HG02798 (cell line): ENCODE data around the gene FGFBP2.

Experiments
- ATAC-seq: cut with Tn5 transposase; IDR thresholded peaks from one replicate; pipeline ENCODE4 v1.9.1; 2021; ENCODE audit warnings: mild to moderate bottlenecking; ENCODE audit not compliant: unreplicated experiment, poor library complexity

The FGFBP2 gene, protein sequence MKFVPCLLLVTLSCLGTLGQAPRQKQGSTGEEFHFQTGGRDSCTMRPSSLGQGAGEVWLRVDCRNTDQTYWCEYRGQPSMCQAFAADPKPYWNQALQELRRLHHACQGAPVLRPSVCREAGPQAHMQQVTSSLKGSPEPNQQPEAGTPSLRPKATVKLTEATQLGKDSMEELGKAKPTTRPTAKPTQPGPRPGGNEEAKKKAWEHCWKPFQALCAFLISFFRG

DNA sequence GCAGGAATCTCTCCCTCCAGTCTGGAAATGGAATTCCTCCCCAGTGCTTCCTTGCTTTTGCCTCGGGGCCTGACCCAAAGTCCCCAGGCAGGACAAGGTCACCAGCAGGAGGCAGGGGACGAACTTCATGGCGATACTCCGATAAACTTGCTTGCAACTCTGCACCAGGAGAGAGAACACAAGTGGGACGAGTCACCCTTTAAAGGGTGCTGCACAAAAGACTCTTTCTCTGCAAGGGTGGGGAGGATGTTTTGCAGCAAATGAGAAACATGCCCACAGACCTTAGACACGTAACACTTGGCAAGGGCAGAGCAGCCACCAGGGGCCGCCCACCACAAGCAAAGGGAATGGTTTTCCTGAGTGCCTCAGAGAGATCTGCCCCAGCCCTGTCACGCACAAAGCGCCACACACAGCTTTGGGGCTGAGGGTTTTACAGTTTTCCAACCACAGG lies at the start of gene FGFBP2:
FGFBP2 (minus strand) TSS at position 175 of the 451 bp plus-strand sequence; CDS start at position 129, 46 bp downstream.
- ATAC-seq = peak; percentile 58

DNA sequence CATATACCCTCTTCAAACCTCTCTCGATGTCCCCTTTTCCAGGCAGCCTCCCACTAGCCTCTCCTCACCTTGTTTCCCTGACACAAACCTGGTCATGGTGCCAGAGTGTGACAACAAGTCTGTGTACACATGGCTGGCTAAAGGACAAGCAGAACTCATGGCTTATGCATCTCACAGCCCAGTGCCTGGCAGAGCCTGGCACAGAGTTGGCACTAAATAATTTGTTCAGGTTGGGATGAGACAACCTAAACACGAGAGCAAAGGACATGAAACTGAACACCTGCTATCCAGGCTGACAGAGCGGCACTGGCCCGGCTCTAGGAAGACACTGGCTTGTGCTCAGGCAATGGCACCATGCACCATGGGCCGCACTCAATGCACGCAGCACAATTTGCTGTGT lies 48.2 kb upstream of the FGFBP2 start:
- no peak for ATAC-seq

DNA sequence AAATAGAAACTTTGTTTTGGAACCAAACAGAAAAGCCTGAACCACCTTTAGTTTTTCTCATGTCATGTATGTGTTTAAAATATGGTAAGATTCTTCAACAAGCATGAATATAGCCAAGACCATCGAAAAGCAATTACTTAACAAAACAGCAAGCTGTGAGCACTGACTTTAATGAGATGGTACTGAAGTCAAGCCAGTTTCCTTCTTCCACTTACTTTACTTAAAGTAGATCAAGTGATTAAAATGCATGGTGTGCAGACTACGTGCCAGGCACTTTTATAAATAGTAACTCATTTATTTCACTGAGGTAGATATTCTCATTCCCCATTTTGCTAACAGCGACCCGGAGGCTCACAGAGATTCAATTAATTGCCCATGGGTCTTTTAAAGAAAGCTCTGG lies 46.2 kb upstream of the FGFBP2 start:
- no peak for ATAC-seq

DNA sequence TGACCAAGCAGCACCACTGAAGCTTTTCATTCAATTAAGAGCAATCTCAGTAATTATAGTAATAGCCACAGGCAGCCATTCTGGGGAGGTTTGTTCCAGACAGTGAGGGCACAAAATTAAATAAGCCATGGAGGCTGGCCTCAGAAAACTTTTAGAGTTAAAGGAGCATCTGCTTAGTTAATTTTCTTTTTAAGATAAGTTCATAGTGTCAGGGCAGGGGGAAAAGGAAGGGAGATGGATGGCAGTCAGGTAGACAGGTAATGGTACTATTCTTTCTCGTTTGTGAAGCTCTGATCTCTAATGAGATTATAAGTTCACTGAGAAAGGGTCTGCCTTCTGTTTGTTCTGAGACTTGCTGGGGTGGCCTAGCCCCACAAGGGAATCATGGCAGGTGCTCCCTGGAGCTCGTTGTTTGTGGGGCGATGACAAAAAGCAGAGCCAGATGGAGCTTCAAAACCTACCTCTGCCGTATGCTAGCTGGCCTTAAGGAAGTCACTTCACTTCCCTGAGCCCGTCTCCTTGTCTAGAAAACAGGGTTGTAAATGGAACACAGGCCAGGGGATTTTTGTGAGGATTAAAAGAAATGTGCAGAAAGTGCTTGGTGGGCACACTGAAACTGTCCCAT lies 44.6 kb upstream of the FGFBP2 start:
- ATAC-seq = no peak

DNA sequence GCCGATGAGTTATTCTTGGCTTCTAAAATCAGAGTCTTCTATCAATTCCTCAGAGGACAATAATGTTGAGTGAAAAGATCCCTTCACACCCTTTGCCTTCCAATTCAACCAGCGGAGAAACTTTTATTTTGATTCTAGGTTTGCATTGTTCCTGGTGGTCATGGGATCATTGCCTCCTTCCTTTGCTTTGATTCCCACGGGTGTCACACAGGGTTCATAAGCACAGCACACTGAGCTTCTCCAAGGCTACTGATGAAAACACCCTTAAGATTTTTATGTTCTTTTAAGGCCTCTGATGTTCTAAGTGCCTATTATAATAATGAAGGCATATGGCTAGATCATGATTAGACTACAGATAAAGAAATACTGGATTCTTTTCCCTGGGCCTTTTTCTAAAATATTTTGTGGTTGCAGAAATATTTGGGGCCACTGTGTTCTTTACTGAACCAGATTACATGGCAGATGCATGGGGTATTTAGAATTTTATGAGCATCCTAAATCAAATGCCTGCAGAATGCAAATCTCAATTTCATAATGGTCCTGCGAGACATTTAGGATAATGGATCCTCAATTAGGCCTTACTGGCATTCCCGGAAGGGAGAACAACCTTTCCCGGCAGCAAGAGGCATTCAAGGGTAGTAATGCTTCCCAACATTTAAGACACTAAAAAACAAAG lies 43.9 kb upstream of the FGFBP2 start:
- no peak for ATAC-seq

DNA sequence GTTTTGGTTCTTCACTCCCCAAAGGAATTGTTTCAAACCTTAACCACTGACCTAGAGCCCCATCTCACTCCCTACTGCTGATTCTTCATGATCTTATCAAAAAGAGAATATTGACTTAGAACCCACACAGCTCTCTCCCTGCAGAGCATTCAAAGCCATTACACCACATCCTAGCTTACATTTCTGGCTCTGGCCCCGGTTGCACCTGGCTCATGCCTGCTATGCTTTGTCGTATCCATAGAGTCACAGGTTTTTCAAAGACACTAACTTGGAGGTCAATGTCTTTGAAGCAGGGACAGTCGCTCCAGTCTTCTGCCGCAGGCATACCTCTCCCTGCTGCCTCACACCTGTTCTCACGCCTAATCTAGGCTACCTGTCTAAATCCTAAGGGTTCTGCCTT lies 42.7 kb upstream of the FGFBP2 start:
- no peak for ATAC-seq

DNA sequence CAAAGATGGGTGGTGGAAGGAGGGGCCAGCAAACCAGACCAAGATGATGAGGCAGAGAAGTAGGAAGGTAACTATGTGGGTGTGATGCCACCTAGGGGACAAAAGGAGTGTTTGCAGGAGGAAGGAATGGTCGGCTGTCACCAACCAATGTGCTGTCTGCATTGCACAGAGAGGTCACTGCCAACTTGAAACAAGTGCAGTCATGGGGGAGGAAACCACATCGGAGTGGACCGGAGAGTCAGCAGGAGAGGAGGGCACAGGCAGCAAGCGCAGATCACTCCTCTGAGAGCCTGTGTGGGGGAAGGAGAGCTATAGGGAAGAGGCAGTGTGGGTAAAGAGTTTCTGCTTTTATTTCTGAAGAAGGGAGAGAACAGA lies 38.5 kb upstream of the FGFBP2 start:
- peak; percentile 95 for ATAC-seq

DNA sequence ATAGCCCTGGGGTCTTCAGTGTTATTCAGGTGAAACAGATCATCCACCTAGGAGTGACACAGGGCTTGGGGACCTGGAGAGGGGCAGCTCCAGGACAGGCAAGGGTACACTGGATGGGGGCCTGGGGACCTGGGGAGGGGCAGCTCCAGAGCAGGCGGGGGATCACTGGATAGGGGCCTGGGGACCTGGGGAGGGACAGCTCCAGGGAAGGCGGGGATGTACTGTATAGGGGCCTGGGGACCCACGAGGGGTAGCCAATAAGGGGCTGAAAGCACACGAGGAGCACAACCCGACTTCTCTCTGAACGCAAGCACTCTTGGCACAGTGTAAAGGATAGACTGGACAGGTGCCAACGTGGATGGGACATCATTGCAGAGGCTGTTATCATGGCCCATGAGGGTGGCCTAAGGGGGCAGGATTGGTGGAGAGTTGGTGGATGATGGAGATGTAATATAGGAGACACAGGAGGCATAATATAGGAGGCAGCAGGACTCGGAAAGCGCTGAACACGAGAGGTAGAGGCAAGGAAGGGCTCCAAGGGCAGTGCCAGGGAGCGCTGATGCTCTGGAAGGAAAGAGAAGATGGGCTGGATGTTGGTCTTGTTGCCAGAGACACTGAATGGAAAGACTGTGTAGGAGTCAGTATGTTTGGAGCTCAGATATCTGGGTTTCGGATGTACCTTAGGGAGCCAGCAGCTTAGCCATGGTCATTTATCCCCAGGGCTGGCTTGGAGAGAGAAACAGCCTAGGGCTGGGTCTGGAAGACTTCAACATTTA lies 37.9 kb upstream of the FGFBP2 start:
- no peak for ATAC-seq

DNA sequence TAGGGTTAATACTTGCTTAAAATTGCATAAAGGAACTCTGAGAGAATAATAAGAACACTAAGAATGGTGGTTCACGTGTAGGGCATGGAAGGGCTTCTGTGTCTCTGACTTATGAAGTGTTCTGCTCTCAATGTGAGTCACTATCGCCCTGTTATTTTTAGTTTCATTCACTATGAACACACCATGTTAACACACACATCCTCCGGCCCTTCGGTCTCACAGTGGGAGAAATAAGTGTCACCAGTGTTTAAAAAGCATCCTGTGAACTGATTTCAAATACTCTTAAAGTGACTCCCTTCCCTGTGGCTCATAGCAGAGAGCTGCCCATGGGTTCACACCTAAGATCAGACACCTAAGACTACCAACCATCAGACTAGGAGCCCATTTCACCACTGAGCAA lies 33.8 kb upstream of the FGFBP2 start:
- ATAC-seq = peak; percentile 39

DNA sequence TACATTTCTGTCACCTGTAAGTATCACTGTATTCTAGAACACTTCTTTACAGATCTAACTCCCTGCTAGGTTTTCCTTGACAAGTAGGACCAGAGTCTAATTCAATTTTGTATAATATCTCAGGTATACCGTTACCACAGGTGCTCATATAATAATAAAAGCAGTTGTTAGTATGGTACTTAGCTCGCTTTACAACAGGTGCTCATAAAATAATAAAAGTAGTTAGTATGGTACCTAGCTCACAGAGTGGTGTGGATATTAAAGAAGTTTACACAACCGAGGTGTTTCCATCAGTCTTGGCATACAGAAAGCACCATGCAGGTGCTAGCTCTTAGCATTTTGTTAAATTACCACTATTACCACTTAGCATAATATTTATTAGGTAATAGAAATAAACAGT lies 32.9 kb upstream of the FGFBP2 start:
- no peak for ATAC-seq

DNA sequence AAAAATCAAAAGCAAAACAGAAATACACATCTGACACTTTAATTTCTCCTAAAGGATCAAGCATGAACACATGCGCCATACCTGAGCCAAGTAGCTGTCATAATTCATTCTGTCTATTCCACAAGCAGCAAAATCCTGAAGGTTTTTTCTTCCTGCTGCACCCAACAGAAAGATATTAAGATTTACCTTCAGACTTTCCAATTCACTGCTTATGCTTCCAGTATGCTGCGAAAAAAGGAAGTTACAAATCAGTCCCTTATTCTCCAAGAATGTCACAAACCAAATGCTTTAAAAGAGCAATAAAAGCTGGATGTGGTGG lies 29.2 kb upstream of the FGFBP2 start:
- ATAC-seq = no peak

DNA sequence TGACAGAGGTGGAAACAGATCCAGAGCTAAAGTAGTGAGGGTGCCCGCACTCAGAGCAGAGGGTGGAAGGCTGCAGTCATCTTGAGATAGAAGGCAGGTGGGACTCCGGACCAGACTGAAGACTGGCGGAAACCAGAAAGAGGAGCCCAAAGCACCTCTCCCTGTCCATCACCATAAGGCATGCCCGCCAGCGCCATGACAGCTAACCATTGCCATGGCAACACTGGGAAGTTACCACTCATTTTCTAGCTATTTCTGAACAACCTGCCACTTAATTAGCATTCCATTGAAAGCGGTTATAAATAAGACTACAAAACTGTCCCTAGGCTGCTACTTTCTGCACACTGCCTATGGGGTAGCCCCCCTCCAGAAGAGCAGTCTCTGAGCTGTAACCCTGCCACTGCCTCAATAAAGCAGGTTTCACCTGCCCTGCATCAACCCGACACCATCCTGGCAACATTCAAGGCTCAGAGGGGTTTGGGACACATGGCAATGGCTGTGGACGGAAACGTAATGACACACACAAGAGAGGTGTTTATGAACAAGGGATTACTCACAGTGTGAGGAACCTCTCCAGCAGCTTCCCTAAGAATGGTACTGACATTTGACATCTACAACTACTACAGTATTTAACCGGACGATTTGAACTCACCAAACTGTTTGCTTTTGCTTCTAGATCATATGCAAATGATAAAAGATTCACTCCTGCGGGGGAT lies 27.8 kb upstream of the FGFBP2 start:
- ATAC-seq = no peak

DNA sequence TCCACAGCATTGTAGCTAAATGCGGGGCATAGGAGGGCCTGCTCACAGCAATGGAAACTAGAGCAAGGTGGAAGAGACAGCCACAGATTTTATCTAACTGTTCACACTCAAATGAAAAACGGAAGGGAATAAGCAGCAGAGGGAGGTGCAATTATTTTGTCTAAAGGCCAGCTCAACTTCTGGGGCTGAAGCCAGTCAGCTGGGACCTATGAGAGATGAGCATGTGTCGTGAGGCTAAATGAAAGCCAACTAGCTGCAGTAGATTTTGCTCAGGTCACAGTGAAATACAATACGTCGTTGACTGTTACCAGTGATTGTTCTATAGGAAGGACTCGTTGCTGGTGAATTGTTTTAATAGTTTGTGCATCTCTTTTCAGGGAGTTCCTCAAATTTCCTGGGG lies 26.4 kb upstream of the FGFBP2 start:
- no peak for ATAC-seq

DNA sequence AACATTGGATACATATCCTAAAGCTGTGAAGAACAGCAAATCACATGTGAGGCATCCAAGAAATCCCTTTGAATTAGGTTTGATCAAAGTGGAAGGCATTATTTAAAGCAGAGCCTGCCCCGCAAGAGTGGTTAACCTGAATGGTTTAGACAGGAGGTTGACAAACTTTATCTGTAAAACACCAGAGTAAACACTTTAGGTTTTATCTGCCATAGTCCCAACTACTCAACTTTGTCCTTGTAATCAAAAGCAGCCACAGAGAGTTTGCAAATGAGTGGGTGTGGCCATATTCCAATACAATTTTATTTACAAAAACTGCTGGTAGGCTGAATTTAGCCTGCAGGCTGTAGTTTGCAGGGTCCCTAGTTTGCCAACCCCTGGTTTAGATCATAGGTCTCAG lies 25.2 kb upstream of the FGFBP2 start:
- ATAC-seq = no peak

DNA sequence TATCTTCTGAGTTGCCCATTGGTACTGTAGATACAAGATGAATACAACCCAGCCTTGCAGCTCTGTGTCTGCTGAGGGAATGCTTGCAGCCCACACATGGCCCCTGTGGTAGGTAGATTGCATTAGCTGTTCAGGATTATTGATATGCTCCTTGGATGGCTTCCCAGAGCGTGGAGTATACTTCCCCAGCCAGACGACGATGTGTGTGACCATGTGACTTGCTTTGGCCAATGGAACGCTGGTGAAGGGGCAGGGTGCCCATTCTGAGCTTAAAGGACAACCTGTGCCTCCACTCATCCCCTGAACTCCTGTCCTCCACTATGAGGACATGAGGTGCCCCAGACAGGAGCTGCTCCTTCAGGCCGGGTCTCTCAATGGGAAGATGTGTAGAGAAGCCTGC lies 23.9 kb upstream of the FGFBP2 start:
- no peak for ATAC-seq

DNA sequence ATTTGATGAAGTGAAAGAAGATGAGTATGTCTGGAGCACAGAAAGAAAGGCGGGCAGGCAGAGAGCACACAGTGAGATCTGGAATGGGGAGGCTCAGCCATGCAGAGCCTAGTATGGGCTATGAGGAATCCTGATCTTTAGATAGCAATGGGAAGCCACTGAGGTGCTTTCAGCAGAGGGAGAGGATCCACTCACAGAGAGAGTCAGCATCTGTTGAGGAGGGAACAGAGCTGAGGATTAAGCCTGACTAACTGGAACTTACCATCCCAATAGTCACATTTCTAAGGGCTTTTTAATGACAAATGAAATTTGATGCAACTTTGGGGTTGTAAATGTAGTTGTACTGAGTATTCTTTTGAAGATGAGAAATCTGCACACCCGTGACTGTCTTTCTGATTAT lies 20.6 kb upstream of the FGFBP2 start:
- ATAC-seq = no peak

DNA sequence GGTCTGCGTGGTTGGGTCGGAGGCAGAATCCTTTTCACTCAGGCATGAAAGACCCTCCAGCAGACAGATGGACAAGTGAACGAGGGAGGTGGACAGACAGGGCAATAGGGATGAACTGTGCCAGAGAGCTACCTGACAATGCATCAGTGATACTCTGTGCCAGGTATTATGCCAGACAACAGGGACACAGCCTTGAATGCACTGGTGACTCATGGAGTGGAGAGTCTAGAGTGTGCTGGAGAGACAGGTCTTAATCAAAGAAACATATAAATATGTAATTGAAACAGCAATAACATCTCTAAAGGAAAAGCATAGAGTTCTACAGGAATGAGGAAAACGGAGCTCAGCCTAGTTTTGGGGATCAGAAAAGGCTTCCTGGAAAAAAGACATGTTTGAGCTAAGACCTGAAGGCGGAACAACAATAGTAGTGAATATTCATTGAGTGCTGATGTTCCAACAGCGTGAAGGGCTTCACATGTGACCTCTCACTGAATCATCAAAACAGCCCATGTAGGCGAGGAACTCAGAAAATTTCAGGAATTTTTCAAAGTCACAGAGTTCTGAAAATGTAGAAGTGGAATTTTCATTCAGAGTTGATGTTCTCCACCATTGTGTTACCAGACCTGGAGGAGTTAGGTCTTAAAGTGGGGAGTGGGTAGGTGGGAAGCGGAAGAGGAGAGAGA lies 20.0 kb upstream of the FGFBP2 start:
- no peak for ATAC-seq

DNA sequence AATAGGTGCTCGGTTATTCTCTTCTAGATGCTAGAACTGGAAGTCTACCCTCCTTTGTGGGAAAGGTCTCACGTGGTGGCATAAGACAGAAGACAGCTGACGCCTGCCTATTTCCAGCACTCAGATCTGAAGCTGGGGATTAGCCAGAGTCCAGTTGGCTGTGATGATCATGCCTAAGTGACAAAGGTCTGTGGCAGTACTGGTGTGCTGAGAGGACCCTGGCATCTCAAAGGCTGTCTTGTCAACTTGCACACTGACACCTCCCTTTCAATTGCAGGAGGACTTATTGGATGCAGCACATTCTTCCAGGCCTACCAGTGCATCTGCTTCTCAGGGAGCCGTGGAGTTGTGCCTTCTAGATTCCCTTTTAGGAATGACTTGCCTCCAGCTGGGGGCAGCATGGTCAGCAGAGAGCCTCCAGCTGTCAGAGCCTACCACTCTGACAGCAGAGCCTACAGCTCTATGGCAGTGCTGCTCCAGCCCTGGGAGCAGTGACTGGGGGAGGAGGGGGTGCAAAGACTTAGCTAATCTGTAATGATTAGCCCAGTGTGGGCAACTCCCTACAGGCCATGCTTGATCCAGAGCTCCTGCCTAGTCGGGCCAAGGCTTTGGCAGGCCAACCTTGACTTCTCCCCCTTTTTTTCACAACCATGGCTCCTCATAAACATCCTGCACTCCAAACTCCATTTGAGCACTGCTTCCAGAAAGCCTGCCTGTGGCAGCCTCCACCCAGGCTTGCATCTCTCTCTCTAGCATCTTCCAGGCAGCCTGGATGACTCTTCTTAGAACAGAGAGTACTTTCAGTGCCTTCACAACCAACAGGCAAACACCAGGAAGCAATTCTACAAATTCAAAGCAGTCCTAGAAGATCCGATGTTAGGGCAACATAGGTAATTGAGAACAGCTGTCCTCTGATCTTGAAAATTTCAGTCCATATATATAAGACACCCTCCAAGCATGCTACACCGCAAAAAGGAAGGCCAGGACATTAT lies 13.8 kb upstream of the FGFBP2 start:
- no peak for ATAC-seq
